KG1 (cell line): ENCODE measurements around the gene COL4A6.

Experiments
- DNase-seq: peaks from one replicate; lab custom pipeline; 2025; lab: John Stamatoyannopoulos, UW

Gene COL4A6

GRCh38 chrX:108216405-108216804 is 221.8 kb downstream of the COL4A6 start:
- no peak for DNase-seq

DNA sequence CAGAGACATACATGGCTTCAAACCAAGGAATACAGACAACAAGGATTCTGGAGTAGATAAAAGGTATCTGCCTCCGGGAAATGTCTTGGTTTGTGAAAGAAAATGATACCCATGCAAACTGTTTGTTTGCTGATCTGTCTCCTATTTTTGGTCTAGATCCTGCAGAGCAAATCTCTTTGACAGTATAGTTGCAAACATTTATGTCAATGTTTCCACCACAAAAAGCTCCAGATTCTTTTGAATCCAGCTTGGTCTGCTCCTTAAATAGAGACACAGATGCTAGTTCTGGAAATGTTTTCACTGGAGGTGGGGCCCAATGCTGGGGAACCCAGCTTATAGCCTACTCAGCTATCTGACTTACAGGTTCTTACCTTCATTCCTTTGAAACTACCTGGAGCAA is 226.9 kb downstream of the COL4A6 start:
- no peak for DNase-seq

DNA sequence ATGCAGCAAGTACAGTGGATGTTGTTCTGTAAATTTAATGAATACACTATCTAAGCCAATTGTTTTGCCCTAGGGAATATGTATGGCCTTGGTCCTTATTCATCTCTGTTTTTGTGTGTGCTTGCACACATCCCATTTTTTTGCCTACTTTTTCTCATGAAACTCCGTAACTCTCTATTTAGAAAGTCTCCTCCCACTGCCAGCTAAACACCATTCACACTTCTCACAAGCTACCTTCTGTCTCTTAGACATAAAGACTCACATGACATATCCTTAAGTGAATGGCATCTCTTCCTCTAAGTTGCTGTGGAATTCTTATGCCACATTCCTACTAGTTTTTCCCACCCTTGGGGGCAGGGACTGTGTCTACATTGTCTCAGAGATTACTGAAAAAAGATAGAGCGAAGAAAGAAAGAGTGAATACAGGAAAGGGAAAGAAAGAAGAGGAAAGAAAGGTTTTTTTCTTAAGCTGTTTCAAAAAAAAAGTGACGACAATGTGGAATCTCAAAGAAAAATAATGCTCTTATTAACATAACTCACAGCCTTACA is 229.1 kb downstream of the COL4A6 start:
- no peak for DNase-seq

DNA sequence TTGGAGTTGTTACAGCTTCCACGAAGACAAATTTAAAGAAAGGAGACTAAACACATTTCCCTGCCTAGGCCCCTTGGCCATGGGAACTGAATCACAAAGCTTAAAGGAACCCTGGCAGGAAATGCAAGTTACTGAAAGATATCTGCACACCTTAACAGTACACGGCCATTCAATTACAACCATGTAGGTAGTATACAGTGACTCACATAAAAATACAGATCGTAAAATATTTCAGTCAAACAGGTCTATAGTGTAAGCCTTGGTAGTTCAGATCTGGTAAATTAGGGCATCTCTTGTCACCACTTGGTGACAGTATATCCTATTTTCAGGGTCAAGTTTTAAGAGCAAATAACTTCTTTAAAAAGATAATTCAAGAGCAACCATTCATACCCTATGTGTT is 234.7 kb downstream of the COL4A6 start:
- DNase-seq = no peak

GRCh38 chrX:108199691-108200090 is 238.5 kb downstream of the COL4A6 start:
- DNase-seq = no peak

- DNase-seq = no peak
Observed at GRCh38 chrX:108199041-108199440, 239.2 kb downstream of the COL4A6 start.

DNA sequence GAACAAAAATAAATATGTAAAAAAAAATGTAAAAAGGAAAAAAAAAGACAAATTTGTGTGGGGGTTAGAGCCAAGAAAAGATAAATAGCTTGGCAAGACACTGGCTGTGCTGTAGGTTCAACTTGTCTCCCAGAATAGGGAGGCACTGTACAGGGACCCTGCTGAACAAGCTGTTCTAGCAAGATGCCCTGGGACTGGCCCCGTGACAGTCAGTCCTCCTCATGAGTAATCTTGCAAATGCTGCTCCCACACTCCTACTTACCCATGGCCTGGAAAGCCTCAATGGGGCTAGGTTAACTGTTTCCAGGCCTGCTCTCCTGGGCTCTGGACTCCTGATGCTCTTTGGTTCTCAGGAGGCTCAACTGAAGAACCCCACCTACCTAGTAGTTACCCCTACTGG is 239.8 kb downstream of the COL4A6 start:
- no peak for DNase-seq

DNA sequence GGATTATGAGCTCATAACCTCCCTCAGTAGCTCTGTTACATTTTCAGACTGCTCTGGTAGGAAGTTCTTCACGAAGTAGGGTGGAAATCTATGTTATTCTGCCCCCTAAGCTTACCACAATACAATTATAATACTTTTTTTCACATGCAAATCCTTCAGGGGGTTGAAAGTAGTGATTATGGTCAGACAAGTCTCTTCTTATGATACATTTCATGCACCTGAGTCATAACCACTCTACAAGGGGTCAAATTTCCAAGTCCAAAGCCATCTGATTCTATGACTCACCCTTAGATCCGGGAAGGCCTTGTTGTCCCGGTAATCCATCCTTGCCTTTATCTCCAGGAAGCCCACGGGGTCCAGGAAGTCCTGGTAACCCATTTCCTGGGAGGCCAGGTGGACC is 251.4 kb downstream of the COL4A6 start:
- no peak for DNase-seq

DNA sequence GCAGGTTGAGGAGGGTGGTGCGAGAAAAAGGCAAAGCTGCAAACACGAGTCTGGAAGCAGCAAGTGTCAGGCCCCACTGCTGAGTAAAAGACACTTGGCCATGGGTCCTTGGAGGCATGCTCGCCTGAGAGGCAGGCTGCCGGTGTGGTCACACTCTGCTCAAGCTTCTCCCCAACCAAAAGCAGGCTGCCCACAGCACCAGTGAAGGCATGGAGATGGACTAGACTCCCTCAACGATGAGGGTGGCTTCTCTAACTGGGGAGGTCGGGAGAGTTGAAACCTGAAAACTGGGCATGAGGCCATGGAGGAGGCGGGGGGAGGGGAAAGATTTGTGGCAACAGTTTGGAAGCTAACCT is 260.1 kb downstream of the COL4A6 start:
- DNase-seq = no peak

DNA sequence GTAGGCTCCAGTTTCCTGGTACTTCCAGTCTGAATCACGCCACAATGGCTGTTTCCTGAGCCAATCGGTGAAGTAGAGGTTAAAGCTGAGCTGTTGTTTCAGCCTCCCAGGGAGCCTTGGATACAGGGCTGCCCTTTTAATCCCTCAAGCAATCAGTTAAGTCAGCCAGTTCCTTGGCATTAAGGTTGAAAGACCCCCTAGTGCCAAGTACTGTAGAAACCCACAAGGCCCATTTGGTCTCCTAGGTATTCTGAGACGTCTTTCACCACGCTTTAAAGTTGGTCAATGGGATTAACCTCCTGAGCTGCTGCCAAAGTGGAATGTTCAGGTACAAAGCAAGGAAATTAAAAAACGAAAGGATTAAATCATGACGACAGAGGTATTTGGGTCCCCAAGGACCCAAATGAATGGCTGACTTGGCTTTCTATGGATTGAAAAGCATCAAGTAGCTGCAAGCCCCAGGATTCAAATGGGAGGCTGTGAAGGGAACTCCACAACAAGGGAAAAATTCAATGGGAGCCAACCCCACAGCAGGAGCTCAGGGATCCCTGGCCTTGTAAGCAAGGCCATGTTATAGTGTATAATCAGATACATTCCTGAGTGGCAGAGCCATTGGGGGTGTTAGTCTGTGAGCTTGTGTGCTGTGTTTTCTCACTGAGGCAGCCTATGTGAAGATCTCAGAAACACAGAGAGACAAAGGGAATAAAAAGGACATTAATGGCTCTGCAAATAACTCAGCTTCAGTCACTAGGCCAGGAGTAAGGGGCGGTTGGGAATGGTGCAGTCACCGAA is 260.7 kb downstream of the COL4A6 start:
- no peak for DNase-seq

DNA sequence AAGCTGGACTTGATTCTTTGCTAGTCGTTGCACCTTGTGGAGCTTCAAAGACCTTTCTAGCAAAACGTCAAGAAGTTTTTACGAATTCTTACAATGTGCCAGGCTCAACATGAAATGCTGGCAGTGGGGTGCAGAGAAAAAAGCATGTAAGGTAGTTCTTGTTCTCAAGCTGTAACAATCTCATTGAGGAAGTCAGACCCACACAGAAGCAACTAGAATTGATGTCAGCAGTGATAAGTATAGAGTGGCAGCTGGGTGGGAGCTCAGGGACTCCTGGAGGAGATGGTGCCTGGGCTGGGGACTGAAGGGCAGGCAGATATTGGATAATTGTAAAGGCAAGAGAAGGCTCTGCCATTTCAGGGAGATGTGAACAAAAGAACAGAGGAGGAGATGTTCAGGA is 264.3 kb downstream of the COL4A6 start:
- no peak for DNase-seq

DNA sequence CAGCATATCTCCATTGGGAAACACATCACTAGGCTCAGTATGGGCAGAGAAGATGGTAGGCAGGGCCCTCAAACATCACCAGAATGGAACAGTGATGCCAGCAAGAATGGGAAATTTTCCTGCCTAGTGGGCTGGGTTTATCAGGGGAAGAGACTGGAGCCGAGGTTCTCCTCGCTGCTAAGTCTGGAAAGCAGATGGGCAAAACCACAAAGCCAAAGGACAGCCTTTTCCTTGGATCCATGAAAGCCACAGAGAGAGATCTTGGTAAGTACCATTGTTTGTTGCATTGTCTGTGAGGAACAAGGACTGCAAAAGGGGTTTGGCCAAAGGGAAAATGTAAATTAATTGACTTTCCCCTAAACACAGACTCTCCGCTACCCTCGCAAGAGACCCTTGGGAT is 266.6 kb downstream of the COL4A6 start:
- no peak for DNase-seq

DNA sequence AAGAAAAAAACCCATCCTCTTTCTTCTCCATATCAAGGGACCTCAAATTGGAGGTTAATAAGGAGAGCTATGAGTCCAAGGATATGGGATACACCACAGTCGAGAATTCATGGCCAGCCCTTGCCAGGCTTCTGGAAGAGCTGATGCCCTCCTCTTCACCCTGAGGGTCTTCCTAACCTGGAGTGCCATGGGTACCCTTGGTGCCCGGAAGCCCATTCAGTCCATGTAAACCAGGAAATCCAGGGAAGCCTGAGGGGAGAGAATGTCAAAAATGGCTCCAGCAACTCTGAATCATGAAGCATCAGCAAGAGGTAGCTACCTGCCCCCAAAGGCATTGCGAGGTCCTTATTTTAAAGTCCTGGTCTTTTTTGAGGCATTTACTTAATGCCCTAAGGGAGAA is 268.5 kb downstream of the COL4A6 start:
- no peak for DNase-seq

DNA sequence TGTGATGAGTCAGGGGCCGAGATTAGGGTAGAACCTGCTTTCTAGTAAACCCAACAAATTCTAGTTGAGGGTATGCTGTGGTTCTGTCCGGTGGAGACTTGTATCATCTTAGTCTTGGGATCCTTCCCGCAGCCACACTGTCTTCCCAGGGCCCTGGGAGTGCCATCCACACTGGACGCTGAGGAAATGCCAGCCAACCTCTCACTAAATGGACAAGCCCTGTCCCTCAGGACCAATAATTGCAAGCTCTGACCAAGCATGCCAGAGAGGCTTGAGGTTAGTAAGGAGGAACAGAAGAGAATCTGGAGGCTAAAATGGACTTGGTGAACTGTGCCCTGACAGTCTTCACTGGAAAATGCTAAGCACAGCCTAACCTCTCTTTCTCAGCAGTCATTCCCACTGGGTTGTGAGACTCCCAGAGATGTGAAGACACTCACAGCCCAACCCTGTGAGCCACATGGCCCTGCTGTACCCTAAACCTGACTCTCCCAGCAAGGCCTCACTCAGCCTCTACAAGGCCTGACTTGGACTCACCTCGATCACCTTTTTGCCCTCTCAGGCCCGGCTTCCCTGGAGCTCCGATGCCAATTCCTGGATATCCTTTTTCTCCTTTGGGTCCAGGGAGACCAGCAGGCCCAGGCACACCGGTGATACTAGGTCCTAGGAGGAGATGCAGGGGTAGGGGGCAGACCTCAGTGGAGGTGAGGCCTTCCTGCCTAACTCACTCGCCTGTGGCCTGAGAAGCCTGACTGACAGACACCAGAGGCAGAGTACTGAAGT is 269.1 kb downstream of the COL4A6 start:
- DNase-seq = no peak

GRCh38 chrX:108167211-108167872 is 270.9 kb downstream of the COL4A6 start:
- DNase-seq = no peak

GRCh38 chrX:108165383-108166111 is 272.7 kb downstream of the COL4A6 start:
- no peak for DNase-seq

GRCh38 chrX:108163333-108164082 is 274.7 kb downstream of the COL4A6 start:
- no peak for DNase-seq

DNA sequence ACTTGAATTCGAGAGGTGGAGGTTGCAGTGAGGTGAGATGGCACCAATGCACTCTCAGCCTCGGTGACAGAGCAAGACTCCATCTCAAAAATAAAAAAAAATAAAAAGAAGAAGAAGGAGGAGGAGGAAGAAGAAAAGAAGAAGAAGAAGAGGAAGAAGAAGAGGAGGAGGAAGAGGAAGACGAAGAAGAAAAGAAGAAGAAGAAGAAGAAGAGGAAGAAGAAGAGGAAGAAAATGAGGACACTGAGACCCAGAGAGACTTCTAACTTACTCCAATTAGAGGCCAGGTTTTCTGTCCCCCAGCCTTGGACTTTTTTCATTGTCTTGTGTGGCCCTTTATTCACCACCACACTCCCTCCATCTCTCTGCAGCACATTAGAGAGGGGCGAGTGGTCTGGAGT is 276.0 kb downstream of the COL4A6 start:
- no peak for DNase-seq

- DNase-seq = no peak
Observed at GRCh38 chrX:108160309-108160708, 277.9 kb downstream of the COL4A6 start.

DNA sequence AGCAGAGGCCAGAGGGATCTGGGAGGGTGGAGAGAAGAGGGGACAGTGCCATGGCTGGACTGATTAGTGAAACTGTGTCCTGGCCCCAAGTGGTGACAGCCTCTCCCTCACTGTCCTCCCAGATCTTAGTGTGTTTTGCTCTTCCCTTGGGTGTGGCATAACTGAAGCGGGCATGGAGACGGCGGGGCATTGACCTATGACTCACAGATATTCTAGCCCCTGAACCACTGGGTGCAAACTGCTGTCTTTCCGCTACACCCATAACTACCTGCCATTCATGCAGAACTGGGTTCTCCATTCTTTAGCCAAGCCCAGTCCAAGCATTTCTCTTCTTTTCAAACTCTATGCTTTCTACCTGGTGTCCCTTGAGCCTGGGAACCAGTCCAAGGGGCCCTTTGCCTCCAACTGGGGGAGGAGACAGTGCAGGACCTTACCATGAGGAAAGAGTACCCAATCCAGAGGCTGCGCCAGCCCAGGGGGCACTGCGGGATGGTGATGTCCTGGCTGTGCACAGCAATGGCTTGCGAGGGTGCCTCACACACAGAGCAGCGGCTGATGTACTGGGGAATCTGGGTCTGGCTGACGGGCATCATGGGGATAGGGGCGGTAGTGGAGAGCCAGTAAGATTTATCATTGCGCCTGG is 279.1 kb downstream of the COL4A6 start:
- no peak for DNase-seq

DNA sequence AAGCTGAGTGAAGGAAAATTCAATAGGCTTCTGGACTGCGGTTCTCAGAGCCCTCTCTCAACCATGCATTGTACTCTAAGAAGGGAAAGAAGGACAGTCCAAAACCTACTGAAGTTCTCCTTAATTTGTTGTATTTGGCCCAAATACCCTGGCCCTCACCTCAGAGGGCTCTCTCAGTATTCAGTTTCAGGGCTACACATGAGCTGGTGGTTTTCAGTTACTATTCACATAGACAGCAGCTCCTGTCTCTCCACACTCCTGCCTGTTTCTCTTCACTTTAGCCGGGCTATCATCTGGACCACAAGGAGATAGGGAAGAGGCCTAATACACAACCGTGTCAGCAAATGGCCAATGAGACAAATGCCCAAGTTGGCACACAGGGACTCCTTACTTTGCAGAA is 280.6 kb downstream of the COL4A6 start:
- DNase-seq = no peak
